Stimulated activated memory B cell treated with anti-CD40 and anti-IgM and Interleukin-4, amounts not matched to agents 10 μg/mL and 1 μg/mL and 100 μg/mL, for 72 hours (primary cell): Measurements from ENCODE around the gene MEGF10.

Experiments used
- ATAC-seq: fragments of 150-1000 bp; cut with Tn5 transposase; 2 replicates; pipeline ENCODE4 v1.10.0; 2021
- H3K27ac Mint-ChIP-seq: one replicate; pipeline ENCODE4 v1.8.0; 2022; ENCODE audit warnings: mild to moderate bottlenecking, mixed read lengths
- H3K27me3 Mint-ChIP-seq: one replicate; pipeline ENCODE4 v1.8.0; 2022; ENCODE audit warnings: mixed read lengths
- H3K36me3 Mint-ChIP-seq: one replicate; pipeline ENCODE4 v1.8.0; 2022; ENCODE audit warnings: mixed read lengths
- H3K4me1 Mint-ChIP-seq: one replicate; pipeline ENCODE4 v1.8.0; 2022; ENCODE audit warnings: mixed read lengths
- H3K4me3 Mint-ChIP-seq: one replicate; pipeline ENCODE4 v1.8.0; 2022; ENCODE audit warnings: mild to moderate bottlenecking, moderate library complexity, mixed read lengths
- H3K9me3 Mint-ChIP-seq: one replicate; pipeline ENCODE4 v1.8.0; 2022; ENCODE audit warnings: mixed read lengths

MEGF10 gene

GRCh38 chr5:127435821-127436220 is 145.2 kb downstream of the MEGF10 start:
- ATAC-seq, result no peak
- Mint-ChIP-seq H3K27me3 (peaks cover 20% of the 10 kb centered on the region), H3K4me1 (no peaks in the 10 kb centered on the region), H3K36me3 (no peaks in the 10 kb centered on the region), H3K4me3 (no peak overlapping the region), H3K27ac (no peak overlapping the region), H3K9me3 (no peaks in the 10 kb centered on the region)

- no peak for ATAC-seq
- H3K4me3 Mint-ChIP-seq, result no peak overlapping the region
- no peaks in the 10 kb centered on the region for H3K9me3 Mint-ChIP-seq
- no peaks in the 10 kb centered on the region for H3K4me1 Mint-ChIP-seq
- H3K36me3 Mint-ChIP-seq, result no peaks in the 10 kb centered on the region
- peaks cover 25% of the 10 kb centered on the region for H3K27me3 Mint-ChIP-seq
- H3K27ac Mint-ChIP-seq, result no peak overlapping the region
These were observed 149.0 kb downstream of the MEGF10 start for GRCh38 chr5:127439644-127440043.

GRCh38 chr5:127440831-127441230 is 150.2 kb downstream of the MEGF10 start:
- peaks cover 25% of the 10 kb centered on the region for H3K27me3 Mint-ChIP-seq
- H3K4me3 Mint-ChIP-seq, result no peak overlapping the region
- H3K36me3 Mint-ChIP-seq, result no peaks in the 10 kb centered on the region
- no peak for ATAC-seq
- H3K9me3 Mint-ChIP-seq, result no peaks in the 10 kb centered on the region
- H3K4me1 Mint-ChIP-seq, result no peaks in the 10 kb centered on the region
- no peak overlapping the region for H3K27ac Mint-ChIP-seq

- Mint-ChIP-seq H3K4me3 (no peak overlapping the region), H3K4me1 (no peaks in the 10 kb centered on the region), H3K9me3 (no peaks in the 10 kb centered on the region), H3K36me3 (no peaks in the 10 kb centered on the region), H3K27ac (no peak overlapping the region), H3K27me3 (peaks cover 25% of the 10 kb centered on the region)
- ATAC-seq, result no peak
These were observed 151.3 kb downstream of the MEGF10 start for GRCh38 chr5:127441799-127442484.

GRCh38 chr5:127444171-127444570 is 153.6 kb downstream of the MEGF10 start:
- ATAC-seq, result no peak
- peaks cover 25% of the 10 kb centered on the region for H3K27me3 Mint-ChIP-seq
- H3K9me3 Mint-ChIP-seq, result no peaks in the 10 kb centered on the region
- no peak overlapping the region for H3K27ac Mint-ChIP-seq
- no peak overlapping the region for H3K4me3 Mint-ChIP-seq
- no peaks in the 10 kb centered on the region for H3K36me3 Mint-ChIP-seq
- no peaks in the 10 kb centered on the region for H3K4me1 Mint-ChIP-seq

GRCh38 chr5:127445328-127445727 is 154.7 kb downstream of the MEGF10 start:
- Mint-ChIP-seq H3K9me3 (no peaks in the 10 kb centered on the region), H3K27me3 (peaks cover 25% of the 10 kb centered on the region), H3K4me3 (no peak overlapping the region), H3K27ac (no peak overlapping the region), H3K4me1 (no peaks in the 10 kb centered on the region), H3K36me3 (no peaks in the 10 kb centered on the region)
- ATAC-seq, result no peak

- Mint-ChIP-seq H3K36me3 (no peaks in the 10 kb centered on the region), H3K27ac (no peak overlapping the region), H3K4me1 (no peaks in the 10 kb centered on the region), H3K27me3 (peaks cover 16% of the 10 kb centered on the region), H3K4me3 (no peak overlapping the region), H3K9me3 (no peaks in the 10 kb centered on the region)
- ATAC-seq, result no peak
These were observed 156.0 kb downstream of the MEGF10 start for GRCh38 chr5:127446626-127447025.

- no peak for ATAC-seq
- no peak overlapping the region for H3K4me3 Mint-ChIP-seq
- no peaks in the 10 kb centered on the region for H3K4me1 Mint-ChIP-seq
- no peaks in the 10 kb centered on the region for H3K36me3 Mint-ChIP-seq
- no peak overlapping the region for H3K27ac Mint-ChIP-seq
- H3K27me3 Mint-ChIP-seq, result peaks cover 16% of the 10 kb centered on the region
- no peaks in the 10 kb centered on the region for H3K9me3 Mint-ChIP-seq
These were observed 157.2 kb downstream of the MEGF10 start for GRCh38 chr5:127447827-127448226.

- H3K36me3 Mint-ChIP-seq, result no peaks in the 10 kb centered on the region
These were observed 159.4 kb downstream of the MEGF10 start for GRCh38 chr5:127450046-127450445.

GRCh38 chr5:127451096-127451495 is 160.5 kb downstream of the MEGF10 start:
- H3K27ac Mint-ChIP-seq, result no peak overlapping the region
- ATAC-seq, result no peak
- H3K9me3 Mint-ChIP-seq, result no peaks in the 10 kb centered on the region
- H3K36me3 Mint-ChIP-seq, result no peaks in the 10 kb centered on the region
- H3K4me3 Mint-ChIP-seq, result no peak overlapping the region
- no peaks in the 10 kb centered on the region for H3K4me1 Mint-ChIP-seq
- H3K27me3 Mint-ChIP-seq, result peaks cover 31% of the 10 kb centered on the region

More at GRCh38 chr5:127450046-127450445, 159.4 kb downstream of the MEGF10 start:
- Mint-ChIP-seq H3K9me3 (no peaks in the 10 kb centered on the region), H3K4me1 (no peaks in the 10 kb centered on the region), H3K27ac (no peak overlapping the region), H3K27me3 (peaks cover 31% of the 10 kb centered on the region), H3K4me3 (no peak overlapping the region)
- ATAC-seq, result no peak

- no peaks in the 10 kb centered on the region for H3K4me1 Mint-ChIP-seq
- no peak overlapping the region for H3K4me3 Mint-ChIP-seq
- H3K27ac Mint-ChIP-seq, result no peak overlapping the region
- H3K36me3 Mint-ChIP-seq, result no peaks in the 10 kb centered on the region
- peaks cover 31% of the 10 kb centered on the region for H3K27me3 Mint-ChIP-seq
- no peak for ATAC-seq
- no peaks in the 10 kb centered on the region for H3K9me3 Mint-ChIP-seq
These were observed 162.0 kb downstream of the MEGF10 start for GRCh38 chr5:127452626-127453025.

GRCh38 chr5:127471211-127471610 is 180.6 kb downstream of the MEGF10 start:
- H3K36me3 Mint-ChIP-seq, result no peaks in the 10 kb centered on the region
- H3K27ac Mint-ChIP-seq, result no peak overlapping the region
- H3K9me3 Mint-ChIP-seq, result no peaks in the 10 kb centered on the region
- peaks cover 18% of the 10 kb centered on the region for H3K27me3 Mint-ChIP-seq
- no peak overlapping the region for H3K4me3 Mint-ChIP-seq
- ATAC-seq, result no peak
- H3K4me1 Mint-ChIP-seq, result no peaks in the 10 kb centered on the region

GRCh38 chr5:127472700-127473099 is 182.1 kb downstream of the MEGF10 start:
- Mint-ChIP-seq H3K27me3 (peaks cover 18% of the 10 kb centered on the region), H3K9me3 (no peaks in the 10 kb centered on the region), H3K4me1 (no peaks in the 10 kb centered on the region), H3K4me3 (no peak overlapping the region), H3K36me3 (no peaks in the 10 kb centered on the region), H3K27ac (no peak overlapping the region)
- no peak for ATAC-seq

GRCh38 chr5:127486471-127486870 is 195.9 kb downstream of the MEGF10 start:
- H3K4me1 Mint-ChIP-seq, result no peaks in the 10 kb centered on the region
- H3K27me3 Mint-ChIP-seq, result peaks cover 16% of the 10 kb centered on the region
- no peaks in the 10 kb centered on the region for H3K36me3 Mint-ChIP-seq
- no peak overlapping the region for H3K27ac Mint-ChIP-seq
- no peaks in the 10 kb centered on the region for H3K9me3 Mint-ChIP-seq
- no peak overlapping the region for H3K4me3 Mint-ChIP-seq
- no peak for ATAC-seq

- no peaks in the 10 kb centered on the region for H3K9me3 Mint-ChIP-seq
- no peak overlapping the region for H3K4me3 Mint-ChIP-seq
- no peaks in the 10 kb centered on the region for H3K4me1 Mint-ChIP-seq
- H3K27me3 Mint-ChIP-seq, result peaks cover 47% of the 10 kb centered on the region
- no peak overlapping the region for H3K27ac Mint-ChIP-seq
- no peaks in the 10 kb centered on the region for H3K36me3 Mint-ChIP-seq
- no peak for ATAC-seq
These were observed 202.5 kb downstream of the MEGF10 start for GRCh38 chr5:127492854-127493738.

- Mint-ChIP-seq H3K4me1 (no peaks in the 10 kb centered on the region), H3K4me3 (no peak overlapping the region), H3K27ac (no peak overlapping the region), H3K27me3 (peaks cover 26% of the 10 kb centered on the region), H3K36me3 (no peaks in the 10 kb centered on the region), H3K9me3 (no peaks in the 10 kb centered on the region)
- ATAC-seq, result no peak
These were observed 208.0 kb downstream of the MEGF10 start for GRCh38 chr5:127498548-127498947.
